ENCODE data around the gene JADE2.
A peak's percentile ranks its signal among the peaks of the same experiment; 100 is the strongest.
"Not testable (repeated sequence)": the region's sequence is repeated elsewhere in the genome, so short reads cannot be mapped to it uniquely, and the experiment has no call there.

The JADE2 gene

GRCh38 chr5:134524826-134525682 lies at the start of gene JADE2:
Gene JADE2 (plus strand): TSS chr5:134525670. CDS start chr5:134535858, 10,188 bp downstream.
- DNase-seq (ENCODE audit: extremely low spot score, insufficient read length, low read depth) (no peak), FAIRE-seq (peak; percentile 55)

DNA sequence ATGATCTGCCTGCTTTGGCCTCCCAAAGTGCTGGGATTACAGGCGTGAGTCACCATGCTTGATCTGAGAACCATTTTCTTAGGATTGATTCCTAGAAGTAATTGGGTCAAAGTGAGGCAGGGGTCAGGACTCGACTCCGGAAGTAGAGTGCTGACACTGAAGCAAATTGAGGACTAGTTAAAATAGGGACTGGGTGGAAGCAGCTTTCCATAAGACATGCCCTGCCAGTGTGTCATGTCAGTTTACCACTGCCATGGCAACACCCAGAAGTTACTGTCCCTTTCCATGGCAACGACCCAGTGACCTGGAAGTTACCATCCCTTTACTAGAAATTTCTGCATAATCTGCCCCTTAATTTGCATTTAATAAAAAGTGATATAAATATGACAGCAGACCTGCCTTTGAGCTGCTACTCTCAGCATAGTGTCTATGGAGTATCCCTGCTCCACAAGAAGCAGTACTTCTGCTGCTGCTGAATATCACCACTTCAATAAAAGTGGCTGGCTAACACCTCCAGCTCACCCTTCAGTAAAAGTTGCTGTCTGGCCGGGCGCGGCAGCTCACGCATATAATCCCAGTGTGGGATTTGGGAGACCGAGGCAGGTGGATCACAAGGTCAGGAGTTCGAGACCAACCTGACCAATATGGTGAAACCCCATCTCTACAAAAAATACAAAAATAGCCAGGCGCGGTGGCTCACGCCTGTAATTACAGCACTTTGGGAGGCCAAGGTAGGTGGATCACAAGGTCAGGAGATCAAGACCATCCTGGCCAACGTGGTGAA lies 47.8 kb upstream of the JADE2 start:
- FAIRE-seq, result no peak
- no peak for DNase-seq (ENCODE audit: extremely low spot score, insufficient read length, low read depth)

GRCh38 chr5:134479839-134480238 lies 45.6 kb upstream of the JADE2 start:
- FAIRE-seq (no peak), DNase-seq (ENCODE audit: extremely low spot score, insufficient read length, low read depth) (no peak)

DNA sequence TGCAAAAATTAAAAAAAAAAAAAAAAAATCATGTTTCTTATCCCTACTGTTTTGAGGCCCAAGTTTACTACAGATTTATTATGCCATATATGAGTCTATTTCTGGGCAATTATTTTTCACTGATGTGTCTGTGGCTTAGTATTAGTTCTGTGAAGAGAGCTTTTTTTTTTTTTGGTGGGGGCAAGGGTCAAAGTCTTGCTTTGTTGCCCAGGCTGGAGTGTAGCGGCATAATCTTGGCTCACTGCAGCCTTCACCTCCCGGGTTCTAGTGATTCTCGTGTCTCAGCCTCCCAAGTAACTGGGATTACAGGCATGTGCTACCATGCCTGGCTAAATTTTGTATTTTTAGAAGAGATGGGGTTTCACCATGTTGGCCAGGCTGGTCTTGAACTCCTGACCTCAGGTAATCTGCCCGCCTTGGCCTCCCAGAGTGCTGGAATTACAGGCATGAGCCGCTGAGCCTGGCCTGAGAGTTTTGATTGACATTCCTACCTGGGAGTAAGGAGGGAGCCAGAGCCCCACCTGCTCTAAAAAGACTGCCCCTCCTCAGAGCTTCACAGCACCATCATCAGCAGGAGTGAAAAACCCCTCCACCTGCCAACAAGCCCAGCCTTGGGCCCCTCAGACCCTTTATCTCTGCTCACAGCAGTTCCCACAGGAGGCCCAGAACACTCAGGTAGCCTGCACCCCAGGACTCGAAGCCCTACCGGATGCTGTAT lies 36.1 kb upstream of the JADE2 start:
- DNase-seq (ENCODE audit: extremely low spot score, insufficient read length, low read depth) (no peak), FAIRE-seq (no peak)

GRCh38 chr5:134490255-134490924 lies 35.1 kb upstream of the JADE2 start:
- DNase-seq (ENCODE audit: extremely low spot score, insufficient read length, low read depth) (no peak), FAIRE-seq (no peak)

GRCh38 chr5:134490925-134491271 lies 34.6 kb upstream of the JADE2 start:
- no peak for FAIRE-seq

DNA sequence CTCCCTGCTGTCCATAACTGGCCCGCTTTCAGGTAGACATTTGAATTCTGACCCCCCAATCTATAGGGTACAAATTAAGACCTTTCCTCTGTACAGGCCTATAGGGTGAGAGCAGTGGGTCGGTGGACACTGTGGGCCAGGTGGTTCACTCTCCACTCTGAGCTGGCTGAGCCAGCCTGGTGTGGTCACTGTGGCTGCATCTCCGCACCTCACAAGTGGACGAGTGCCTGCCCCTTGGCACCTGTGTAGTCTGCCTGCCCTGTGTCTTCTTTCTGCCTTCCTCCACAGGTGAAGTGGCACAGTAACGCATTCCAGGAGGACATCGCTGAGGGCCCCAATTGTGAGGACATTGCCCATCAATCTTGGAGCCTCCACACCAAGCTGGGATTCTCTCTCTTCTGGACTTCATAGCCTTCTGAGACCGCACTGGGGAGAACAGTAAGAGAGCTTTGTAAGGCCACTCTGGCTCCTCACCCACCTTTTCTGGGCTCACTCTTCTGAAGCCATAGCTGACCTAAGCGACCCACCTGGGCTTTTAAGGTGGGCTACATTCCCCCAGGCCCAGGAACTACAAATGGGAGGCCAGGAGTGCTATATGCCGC lies 33.5 kb upstream of the JADE2 start:
- FAIRE-seq (no peak), DNase-seq (ENCODE audit: extremely low spot score, insufficient read length, low read depth) (no peak)

More at GRCh38 chr5:134490925-134491271, 34.6 kb upstream of the JADE2 start:
- DNase-seq (ENCODE audit: extremely low spot score, insufficient read length, low read depth), result no peak

DNA sequence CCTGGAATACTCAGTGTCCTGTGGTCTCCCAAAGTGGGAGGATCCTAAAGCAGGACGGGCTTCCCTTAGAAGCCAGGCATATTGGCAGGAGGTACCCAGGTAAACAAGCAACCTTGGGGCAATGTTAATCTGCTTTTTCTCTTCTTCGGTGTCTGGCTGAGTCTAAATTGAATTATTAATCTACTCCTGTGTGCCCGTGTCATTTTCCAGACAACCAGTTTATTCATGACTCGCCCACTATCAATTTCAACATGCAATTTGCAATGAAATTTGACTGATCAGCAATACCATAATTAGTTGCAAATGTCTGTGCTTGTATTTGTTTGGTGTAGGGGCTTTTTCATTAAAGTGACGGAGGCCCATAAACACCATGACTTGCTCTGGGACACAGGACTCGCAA lies 32.9 kb upstream of the JADE2 start:
- DNase-seq (ENCODE audit: extremely low spot score, insufficient read length, low read depth), result no peak
- no peak for FAIRE-seq

GRCh38 chr5:134493461-134494055 lies 31.9 kb upstream of the JADE2 start:
- FAIRE-seq (no peak), DNase-seq (ENCODE audit: extremely low spot score, insufficient read length, low read depth) (no peak)

DNA sequence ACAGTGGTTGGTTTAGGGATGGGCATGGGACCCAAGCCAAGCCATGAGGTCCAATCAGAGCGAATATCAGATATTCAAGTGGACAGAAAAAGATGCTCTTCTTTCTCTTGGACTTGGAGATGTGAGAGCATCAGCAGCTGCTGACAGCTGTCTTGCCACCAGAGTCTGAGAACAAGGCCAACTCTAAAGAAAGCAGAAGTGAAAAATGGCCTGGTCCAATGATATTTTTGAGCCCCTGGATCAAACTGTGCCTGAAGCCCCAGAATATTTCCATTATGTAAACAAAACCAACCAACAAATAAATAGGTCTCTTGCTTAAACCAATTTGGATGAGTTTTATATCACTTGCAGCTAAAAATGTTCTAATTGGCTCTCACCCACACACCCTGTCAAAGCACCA lies 30.7 kb upstream of the JADE2 start:
- no peak for DNase-seq (ENCODE audit: extremely low spot score, insufficient read length, low read depth)
- peak; percentile 31 for FAIRE-seq

DNA sequence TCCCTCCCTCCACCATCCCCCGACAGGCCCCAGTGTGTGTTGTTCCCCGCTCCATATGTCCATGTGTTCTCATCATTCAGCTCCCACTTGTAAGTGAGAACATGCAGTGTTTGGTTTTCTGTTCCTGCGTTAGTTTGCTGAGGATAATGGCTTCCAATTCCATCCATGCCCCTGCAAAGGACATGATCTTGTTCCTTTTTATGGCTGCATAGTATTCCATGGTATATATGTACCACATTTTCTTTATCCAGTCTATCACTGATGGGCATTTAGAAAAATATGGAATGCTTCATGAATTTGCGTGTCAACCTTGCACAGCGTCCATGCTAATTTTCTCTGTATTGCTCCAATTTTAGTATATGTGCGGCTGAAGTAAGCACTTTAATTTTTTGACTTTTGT lies 25.6 kb upstream of the JADE2 start:
- FAIRE-seq; DNase-seq (ENCODE audit: extremely low spot score, insufficient read length, low read depth): not testable (repeated sequence)

- FAIRE-seq (no peak), DNase-seq (ENCODE audit: extremely low spot score, insufficient read length, low read depth) (no peak)
These were observed 24.6 kb upstream of the JADE2 start for GRCh38 chr5:134500699-134501430.

DNA sequence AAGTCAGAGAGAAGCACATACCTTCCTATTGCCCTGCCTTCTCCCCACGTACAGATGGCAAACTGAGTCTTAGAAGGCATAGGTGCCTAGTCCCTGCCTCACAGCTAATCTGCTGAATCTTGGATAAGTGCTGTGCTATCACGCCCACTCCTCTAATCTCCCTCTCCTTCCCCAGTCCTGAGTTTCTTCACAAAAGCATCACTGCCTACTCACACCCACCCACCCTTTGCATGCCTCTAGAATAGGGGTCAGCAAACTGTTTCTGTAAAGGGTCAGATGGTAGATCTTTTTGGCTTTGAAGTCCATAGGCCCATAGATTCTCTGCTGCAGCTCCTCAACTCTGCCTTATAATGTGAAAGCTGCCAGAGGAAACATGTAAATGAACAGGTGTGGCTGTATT lies 23.2 kb upstream of the JADE2 start:
- FAIRE-seq (no peak), DNase-seq (ENCODE audit: extremely low spot score, insufficient read length, low read depth) (no peak)

DNA sequence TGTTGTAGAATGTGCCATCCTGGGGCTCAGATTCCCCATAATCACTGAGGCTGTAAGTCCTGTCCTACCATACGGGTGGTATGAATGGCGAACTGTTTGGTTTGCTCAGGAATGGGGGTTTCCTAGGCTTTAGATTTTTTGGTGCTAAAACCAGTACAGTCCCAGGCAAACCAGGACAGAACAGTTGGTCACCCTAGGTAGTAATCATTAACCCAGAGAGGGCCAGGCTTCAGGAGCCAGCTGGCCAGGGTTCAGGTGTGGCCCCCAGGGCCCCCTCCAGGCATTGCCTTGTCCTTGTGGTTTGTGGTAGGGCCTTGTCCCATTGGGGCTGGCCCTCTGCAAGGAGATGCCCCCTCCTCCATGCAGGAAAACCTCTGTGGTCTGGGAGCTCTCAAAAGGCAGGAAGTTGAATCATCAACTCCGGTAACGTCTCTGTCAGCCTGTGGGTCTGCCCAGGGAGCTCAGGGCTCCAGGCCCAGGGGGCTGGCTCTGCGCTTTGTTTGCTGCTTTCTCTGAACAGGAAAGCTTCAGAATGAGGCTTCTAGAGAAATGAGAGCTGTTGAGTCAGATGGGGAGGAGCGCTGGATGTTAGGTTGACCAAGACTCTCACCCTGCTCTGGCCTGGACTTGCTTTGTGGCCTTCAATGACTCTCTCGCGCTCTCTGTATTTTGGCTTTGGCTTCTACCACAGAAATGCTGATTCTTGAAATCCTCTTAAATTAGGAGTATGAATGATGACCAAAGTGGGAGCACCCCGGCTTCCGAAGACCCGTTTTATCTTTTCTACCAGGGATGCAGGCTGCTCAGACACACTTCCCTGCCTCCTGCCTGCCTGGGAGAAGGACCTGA lies 22.2 kb upstream of the JADE2 start:
- DNase-seq (ENCODE audit: extremely low spot score, insufficient read length, low read depth) (peak; percentile 23), FAIRE-seq (peak; percentile 88)

DNA sequence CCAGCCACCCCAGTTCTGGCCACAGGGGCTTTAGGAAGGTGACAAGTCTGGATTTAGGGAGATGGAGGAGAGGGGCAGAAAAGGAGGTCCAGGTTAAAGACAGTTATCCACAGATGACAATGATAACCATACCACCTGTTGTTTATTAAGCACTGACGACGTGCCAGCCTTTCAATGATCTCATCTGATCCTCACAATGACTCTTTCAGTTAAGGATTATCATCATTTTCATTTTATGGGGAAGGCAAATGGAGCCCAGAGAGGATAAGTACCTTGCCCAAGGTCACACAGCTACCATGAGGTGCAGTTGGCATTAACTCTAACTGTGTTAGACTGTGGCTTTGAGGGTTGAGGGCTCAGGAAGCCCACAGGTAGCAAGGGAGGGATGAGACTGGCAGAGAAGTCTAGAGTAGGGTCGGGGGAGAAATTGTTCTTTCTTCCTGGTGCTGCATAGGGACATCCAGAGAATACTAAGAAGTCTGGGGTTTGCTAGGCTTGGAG lies 21.5 kb upstream of the JADE2 start:
- FAIRE-seq (no peak), DNase-seq (ENCODE audit: extremely low spot score, insufficient read length, low read depth) (no peak)

DNA sequence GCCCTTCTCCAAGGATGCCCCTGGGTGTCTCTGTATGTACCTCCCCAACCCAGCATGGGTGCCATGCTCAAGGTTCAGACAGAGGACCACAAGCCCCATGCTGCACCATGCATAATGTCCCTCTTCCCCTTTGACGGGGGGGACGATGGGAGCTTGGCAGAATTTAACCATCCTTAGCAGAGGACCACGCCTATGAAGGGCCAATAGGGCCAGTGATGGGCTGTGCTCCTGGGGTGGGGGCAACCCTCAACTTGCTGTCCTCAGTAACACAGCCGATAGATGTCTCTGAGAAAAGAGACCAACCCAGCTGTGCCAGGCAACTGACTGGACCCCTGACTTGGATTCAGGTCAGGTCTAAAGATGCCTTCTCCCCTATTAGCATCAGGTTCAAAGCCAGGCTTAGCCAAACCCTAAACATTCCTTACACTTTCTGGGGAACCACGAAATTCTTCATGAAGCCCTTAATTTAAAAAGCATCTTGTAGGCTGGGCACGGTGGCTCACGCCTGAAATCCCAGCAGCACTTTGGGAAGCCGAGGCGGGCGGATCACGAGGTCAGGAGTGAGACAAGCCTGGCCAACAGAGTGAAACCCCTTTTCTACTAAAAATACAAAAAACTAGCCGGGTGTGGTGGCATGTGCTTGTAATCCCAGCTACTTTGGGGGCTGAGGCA lies 20.7 kb upstream of the JADE2 start:
- FAIRE-seq, result no peak
- DNase-seq (ENCODE audit: extremely low spot score, insufficient read length, low read depth), result no peak

All from GM18507 (cell line).